Activated CD8-positive, alpha-beta memory T cell treated with anti-CD3 and anti-CD28 coated beads, Interleukin-2, amount 50 U/mL, for 1 hour (primary cell): Measurements from ENCODE around the gene WDR31.
"Not testable (repeated sequence)": the region's sequence is repeated elsewhere in the genome, so short reads cannot be mapped to it uniquely, and the experiment has no call there.

Experiments used
- DNase-seq: peaks from one replicate; pipeline ENCODE4 v3.0.0-alpha.2; 2020; ENCODE audit errors: extremely low read depth

Gene WDR31

DNA sequence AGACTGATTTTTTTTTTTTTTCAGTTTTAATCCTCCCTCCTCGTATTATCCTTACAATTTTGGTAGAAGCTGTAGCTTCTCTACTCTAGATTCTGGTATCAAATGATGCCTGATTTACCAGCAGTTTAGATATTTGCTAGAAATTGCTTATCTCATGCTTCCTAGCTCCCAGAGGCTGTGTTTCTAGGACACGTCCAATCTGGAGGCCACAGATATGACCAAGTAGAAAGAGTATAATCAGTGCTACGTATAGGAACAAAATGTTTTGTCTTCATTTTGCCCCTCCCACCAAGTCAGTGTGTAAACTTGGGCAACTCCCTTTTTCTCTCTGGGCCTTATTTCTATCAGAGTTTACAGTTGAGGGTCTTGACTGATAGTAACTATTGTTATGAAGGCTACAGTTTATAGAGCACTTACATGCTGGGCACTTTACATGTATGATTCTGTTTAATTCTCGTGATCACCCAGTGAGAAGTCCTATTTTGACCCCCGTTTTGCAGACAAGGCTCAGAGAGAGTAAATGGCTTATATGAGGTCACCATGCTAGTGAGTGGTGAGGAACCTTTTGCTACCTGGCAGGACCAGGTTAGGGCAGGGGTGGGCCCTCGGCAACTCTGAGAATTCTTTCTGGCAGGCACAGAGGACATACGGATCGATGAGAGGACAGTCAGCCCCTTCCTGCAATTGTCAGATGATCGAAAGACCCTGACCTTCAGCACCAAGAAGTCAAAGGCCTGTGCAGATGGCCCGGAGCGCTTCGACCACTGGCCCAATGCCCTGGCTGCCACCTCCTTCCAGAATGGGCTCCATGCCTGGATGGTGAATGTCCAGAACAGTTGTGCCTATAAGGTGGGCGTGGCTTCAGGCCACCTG is 29.1 kb upstream of the WDR31 start:
- no peak for DNase-seq

DNA sequence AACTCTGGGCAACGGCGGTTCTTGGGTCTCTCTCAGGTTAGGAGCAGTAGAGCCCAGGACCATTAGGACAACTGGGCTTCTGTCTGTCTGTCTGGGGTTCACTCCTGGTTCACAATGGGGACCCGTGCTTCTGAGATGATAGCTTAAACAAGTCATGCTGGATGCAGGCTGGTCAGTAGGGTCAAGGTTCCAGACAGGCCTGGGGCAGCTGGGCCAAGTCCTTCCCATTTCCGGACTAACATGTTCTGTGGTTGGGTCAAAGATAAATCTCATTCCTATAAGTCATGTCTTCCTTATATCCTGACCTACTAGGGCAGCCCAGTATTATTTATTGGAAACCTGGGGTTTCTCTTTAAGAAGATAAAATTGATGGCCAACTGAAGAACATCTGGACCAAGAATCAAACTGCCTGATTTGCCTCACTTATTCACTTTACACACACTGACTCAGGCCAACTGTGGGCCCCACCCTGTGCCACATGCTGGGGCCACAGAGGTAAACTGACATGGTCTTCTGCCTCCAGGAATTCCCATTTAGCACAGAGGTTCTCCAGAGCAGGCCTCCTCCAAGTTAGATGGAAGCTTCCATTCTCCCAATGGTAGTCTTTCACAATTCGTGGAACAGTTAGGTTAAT is 28.4 kb upstream of the WDR31 start:
- no peak for DNase-seq

DNA sequence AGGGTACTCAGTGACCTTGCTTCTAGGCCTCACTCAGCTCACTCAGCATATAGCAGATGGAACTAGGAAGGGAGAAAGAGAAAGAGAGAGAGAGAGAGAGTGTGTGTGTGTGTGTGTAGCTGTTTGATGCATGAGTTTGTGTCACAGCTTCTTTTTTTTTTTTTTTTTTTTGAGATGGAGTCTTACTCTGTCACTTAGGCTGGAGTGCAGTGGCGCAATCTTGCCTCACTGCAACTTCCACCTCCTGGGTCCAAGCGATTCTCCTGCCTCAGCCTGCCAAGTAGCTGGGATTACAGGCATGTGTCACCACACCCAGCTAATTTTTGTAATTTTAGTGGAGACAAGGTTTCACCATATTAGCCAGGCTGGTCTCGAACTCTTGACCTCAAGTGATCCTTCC is 25.6 kb upstream of the WDR31 start:
- not testable (repeated sequence) for DNase-seq

DNA sequence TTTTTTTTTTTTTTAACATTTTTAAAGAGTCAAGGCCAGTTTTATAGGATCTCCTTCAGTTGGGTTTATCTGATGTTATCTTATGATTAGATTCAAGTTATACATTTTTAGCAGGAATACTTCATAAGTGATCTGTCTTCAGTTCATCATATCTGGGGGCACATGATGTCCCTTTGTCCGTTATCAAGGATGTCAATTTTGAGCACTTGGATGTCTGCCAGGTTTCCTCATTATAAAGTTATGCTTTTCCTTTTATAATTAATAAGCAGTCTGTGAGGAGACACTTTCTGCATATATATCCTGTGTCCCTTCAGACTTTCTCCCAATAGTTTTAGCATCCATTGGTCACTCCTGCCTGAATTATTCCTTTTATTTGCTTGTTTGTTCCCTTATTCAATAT is 24.9 kb upstream of the WDR31 start:
- no peak for DNase-seq

DNA sequence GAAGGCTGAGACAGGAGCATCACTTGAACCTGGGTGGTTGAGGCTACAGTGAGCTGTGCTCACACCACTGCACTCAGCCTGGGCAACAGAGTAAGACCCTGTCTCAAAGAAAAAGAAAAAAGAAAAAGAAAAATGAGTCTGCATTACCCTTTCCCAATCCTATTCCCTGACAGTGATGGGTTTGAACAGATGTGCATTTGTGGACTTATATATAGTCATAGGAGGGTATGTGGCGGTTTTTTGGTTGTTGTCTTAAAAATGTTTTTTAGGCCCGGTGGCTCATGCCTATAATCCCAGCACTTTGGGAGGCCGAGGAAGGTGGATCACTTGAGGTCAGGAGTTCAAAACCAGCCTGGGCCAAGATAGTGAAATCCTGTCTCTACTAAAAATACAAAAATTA is 23.3 kb upstream of the WDR31 start:
- no peak for DNase-seq

DNA sequence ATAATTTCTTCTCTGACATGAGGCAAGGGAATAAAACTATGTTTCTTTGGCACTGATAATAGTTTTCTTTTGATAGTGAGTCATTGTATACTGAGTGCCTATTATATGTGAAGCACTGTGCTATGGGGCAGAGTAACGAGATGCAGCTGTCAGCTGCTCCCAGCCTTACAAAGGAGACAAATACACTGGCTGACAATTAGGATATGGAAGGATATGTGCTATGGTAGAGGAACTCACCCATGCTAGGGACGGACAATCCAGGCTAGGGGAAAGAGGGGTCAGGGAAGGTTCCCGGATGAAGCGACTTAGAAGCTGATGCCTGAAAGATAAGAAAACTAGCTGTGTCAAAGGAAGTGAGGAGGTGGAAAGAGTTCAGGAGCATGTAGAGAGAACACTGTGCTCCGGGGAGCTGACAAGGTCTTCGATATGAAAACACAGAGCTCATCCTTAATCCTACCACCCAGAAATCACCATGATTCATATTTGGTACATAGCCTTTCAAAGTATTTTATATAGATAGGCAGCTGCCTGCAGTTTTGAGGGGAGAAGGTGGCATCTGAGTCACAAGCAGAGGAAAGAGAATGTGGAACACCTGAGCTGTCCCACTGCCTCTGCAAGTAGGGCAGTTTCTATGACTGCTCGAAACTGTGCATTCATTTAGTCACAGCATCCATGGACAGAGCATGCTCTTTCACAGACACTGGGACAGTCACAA is 21.4 kb upstream of the WDR31 start:
- DNase-seq = no peak

DNA sequence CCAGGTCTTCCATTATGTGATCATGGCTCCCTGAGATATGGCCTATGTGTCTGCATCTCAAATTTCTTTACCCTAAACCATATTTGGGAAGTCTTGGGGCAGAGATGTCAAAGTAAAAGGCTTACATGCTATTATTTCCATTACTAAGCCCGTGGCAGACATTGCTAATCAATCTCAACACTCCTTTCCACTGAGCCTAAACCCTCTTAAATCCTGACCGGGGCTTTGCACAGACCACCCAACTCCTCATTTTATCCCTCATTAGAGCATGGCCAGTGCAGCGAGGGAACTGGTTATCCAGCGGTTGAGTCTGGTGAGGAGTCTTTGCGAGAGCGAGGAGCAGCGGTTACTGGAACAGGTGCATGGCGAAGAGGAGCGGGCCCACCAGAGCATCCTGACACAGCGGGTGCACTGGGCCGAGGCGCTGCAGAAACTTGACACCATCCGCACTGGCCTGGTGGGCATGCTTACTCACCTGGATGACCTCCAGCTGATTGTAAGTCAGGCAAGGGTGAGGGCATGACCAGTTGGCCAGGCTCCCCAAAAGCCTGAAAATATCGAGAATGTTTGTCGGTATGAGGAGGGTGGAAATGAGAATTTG is 20.3 kb upstream of the WDR31 start:
- DNase-seq = no peak

DNA sequence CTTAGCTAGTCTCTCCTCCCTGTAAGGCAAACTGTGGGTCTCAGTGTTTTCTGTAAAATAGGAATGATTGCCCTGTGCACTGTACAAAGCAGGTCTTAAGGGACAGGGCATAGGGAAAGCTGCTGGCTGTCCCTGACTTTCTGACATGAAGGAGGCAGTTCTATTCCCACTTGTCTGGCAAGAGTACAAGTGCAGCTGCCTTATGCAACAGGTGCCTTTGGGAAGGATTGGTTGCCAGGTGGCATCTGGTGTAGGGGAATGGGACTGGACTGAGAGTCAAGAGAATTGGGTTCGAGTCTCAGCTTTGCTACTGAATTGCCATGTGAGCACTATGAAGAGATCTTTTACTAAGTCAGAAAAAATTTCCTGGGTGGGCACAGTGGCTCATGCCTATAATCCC is 19.3 kb upstream of the WDR31 start:
- DNase-seq = no peak

DNA sequence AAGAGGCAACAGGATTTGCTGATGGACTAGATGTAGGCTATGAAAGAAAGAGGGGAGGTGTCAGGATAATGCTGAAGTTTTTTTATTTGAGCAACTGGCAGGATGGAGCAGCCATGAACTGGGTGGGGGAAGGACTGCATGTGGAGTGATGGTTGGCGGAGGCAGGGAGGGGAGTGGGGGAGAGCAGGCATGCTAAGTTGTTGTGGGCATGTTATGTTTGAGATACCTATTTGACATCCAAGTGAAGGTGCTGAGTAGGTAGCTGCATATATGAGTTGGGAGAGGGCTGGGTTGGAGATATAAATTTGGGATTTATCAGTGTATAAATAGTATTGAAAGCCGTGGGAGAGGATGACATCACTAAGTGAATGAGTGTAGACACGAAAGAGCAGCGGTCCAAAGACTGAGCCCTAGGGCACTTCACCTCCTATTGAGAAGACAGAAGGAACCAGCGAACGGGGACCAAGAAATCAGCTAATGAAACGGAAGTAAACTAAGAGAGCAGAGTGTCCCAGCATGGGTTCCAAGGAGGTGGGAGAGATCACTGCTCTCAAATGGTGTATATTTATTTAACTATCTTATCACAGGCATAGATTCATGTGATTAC is 16.7 kb upstream of the WDR31 start:
- no peak for DNase-seq

DNA sequence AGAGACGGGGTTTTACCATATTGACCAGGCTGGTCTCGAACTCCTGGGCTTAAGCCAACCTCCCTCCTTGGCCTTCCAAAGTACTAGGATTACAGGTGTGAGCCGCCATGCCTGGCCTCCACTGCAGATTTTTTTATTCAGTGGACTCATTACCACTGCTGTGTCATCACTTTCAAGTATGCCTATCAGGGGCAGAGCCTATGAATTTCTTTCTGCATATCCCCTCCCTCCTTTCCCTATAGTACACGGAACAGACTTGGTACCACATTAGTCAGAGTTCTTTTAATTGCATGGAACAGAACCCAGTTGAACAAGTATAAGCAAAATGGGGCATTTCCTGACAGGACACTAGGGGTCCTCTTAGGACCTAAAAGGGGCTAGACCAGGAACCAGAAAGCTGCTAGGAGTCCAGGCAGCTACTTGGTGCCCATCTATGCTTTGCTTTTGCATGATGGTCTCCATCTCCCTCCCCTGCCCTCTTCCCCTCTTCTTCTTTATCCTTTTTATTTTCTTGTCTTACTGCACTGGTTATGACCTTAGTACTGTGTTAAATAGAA is 15.0 kb upstream of the WDR31 start:
- no peak for DNase-seq

DNA sequence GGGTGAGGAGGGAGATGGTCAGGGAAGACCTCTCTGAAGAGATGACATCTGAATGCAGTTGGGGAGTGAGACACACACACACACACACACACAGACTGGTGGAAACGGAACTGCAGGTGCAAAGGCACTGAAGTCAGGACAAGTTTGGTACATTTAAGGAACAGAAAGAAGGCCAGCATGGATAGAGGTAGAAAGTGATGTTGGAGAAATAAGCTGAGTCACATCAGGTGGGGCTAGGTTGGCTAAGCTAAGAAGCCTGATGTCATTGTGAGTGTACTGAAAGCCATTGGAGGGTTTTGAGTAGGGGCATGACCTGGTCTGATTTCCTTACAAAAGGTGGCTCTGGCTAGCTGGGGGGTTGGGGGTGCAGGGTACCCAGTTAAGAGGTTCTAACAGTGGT is 12.3 kb upstream of the WDR31 start:
- no peak for DNase-seq

DNA sequence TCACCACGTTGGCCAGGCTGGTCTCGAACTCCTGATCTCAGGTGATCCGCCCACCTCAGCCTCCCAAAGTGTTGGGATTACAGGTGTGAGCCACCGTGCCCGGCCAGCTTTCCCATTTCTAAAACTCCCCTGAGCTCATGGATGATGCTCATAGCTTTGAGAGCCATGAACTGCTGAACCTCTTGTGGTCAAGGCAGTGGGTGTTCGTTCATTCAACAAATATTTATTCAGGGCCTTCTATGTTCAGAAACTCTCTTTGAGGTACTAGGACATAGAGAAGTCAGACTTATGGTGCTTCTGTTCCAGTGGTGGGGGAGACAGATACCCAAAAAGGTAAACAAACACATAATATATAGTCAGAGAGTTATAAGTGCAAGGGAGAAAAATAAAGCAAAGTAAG is 11.9 kb upstream of the WDR31 start:
- no peak for DNase-seq

DNA sequence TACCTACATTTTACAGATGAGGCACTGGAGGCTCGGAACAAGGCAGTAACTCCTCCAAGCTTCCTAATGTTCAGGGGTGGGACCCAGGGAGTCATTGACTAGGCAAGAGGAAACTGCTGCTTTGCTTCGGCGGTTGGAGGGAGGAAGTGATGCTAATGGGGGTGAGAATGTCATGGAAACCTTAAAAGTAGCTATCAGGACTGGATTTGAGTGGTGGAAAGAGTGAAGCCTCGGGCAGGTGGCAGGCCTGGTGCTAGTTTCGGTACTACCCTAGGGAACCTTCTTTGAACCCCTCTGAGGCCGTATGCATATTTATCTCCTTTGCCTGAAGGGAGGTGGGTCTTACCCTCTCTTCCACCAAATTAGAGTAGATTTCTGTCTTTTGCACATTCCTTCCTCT is 10.9 kb upstream of the WDR31 start:
- no peak for DNase-seq

DNA sequence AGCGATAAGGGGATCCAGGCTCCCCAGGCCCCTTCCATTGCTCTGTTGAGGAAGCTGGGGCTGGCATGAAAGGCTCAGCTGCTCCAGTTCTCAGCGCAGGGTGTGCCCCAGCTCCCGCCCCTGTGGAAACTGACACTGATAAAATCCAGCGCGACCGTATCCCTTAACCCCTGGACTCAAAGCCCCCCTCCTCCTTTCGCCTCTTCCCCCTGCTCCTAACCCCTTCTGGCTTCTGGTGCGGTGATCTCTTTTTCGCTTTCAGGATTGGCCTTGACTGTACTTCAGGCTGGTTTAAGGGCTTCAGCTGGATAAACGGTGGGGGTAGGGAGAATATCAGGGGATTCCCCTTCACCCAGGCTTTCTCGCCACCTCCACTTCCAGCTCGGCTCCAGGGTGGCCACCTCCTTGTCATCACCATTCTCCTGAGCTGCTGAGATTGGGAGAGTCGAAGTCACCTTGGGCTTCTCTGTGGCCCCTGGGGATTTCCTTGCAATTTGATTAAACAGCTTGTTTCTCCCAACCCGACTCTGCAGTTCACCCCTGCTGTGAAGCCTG is 10.1 kb upstream of the WDR31 start:
- no peak for DNase-seq

DNA sequence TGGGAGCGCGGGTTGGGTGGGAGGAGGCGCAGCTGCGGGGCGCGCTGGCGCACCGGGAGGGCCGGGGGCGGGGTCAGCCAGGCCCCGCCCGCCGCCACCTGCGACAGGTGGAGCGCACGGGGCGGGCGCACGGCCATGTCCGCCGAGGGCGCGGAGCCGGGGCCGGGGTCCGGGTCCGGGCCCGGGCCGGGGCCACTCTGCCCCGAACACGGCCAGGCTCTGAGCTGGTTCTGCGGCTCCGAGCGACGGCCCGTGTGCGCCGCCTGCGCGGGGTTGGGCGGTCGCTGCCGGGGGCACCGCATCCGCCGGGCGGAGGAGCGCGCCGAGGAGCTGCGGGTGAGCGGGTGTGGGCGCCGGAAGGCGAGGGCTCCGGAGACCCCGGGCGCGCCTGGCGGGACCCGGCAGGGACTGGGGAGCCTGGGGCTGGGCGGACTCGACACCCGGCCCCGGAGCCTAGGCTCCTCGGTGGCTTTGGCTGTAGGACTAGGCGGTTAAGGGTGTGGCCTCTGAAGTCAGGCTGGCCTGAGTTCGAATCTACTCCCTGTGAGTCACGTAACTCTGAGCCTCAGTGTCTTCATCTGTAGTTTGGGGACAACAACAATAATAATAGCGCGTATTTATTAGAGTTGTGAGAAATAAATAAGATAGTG is 9.5 kb upstream of the WDR31 start, which contains the start of gene BSPRY:
Gene BSPRY, plus strand, starts transcription at position 97 of the 650 bp plus-strand sequence. Its CDS starts 39 bp downstream, at position 136.
- DNase-seq = no peak

DNA sequence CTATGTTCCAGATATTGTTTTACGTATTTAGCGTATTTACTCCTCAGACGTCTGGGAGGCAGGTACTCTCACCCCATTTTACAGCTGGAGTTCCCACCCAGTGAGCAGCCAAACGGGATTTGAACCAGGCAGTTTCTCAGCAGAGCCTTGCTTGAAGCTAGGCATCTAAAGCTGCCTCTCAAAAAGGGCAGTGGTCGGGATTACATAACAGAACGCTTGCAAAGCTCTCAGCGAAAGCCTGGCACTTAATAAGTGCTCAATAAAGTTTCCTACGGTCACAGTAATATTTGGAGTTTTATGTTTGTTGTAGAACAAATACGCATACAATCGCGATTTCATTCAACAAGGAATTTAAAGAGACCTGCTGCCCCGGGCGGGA is 9.0 kb upstream of the WDR31 start:
- no peak for DNase-seq

DNA sequence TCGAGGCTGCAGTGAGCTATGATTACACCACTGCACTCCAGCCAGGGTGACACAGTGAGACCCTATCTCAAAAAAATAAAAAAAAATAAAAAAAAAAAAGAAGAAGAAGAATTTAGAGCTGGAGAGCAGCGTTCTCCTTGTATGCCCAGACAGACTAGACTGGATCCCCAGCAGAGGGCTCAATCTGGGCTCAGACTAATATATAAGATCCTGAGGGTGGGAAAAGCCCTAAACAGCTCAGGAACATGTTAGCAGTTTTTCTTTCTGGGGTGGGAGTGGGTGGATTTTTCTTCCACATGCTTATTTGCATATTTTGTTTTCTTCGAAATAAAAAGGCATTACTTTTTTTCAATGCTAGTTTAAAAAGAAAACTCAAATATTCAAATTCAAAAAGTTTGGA is 8.4 kb upstream of the WDR31 start:
- DNase-seq = no peak

DNA sequence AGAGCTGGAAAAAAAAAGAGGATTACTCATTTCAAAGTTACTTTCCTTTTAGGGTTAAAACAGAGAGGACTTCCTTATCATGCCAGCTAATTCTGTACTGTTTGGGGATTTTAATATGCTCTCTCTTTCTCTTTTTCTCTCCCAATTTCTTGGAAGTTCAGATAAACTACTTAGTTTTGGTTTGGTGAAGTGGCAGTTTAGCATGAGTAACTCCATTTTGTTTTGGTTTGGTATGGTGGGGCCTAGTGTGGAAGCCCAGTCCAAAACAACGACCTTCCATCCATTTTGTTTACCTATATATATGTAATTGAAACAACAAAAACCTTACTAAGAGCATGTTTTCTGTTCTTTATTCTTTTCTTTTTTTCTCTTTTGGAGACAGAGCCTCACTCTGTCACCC is 5.6 kb upstream of the WDR31 start:
- DNase-seq = no peak

DNA sequence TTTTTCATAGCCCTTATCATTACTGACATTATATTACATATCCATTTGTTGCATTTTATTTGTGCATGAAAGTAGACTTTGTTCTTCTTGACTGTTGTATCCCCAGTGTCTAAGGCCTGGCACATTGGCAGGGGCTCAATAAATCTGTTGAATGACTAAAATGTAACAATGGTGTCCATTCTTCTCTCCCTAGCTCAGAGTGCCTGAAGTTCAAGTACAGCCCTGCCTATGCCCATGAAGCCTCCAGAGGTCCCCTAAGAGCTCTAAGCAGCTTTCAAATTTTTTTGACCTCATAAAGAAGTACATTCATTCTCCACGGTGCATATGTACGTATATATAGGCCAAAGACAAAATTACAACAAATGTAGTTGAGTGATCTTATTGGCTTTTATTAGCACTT is 5.1 kb upstream of the WDR31 start:
- no peak for DNase-seq

DNA sequence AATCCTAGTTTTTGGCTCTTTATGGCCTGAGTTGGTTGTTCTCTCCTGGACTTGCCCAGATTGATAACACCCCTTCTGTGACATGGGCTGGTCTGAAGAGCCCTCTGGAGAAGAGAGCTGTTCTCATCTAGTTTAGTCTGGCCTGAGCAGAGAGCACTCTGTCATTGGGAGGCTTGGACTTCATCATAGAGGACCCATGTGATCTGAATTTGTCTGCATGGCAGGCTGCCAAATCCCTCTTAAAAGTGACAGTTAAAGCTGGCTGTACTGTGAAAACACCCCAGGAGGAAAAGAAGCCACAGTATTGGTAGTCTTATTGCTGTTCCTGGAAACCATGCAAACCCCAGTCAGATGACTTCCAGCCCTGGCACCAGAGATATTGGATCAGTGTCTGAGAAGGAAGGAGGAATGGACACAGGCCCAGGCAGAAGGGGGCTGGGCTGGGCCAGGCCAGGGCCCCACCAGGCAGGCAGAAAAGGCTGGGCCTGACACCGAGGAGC is 3.7 kb upstream of the WDR31 start:
- DNase-seq = no peak
